HEK293 (cell line): ENCODE data around the gene FRYL.

Source experiments
- CTCF ChIA-PET: fragments of 350-600 bp; formaldehyde crosslinking; extraction: SDS; loops from one replicate; lab custom pipeline; 2021; ENCODE audit warnings: antibody characterized with exemption; lab: Yijun Ruan, JAX
- POLR2A ChIA-PET: fragments of 300-600 bp; formaldehyde crosslinking; extraction: SDS; loops from one replicate; lab custom pipeline; 2020; ENCODE audit warnings: antibody characterized with exemption, inconsistent platforms; lab: Yijun Ruan, JAX
- H3K27ac ChIP-seq: fragments of 200-500 bp; sonication (Bioruptor generic); 2 replicates; pipeline ENCODE4 v1.5.1; 2014; ENCODE audit warnings: low read depth, low read length, control low read depth, inconsistent platforms; ENCODE audit errors: extremely low read depth
- H3K36me3 ChIP-seq, 2 experiments: fragments of 200-500 bp in 1 of 2; sonication (Bioruptor generic) in 1 of 2; 1 replicate in 1 of 2; 2 replicates in 1 of 2; pipeline ENCODE4 v1.5.1; 2014 to 2017; ENCODE audit warnings: inconsistent platforms in 2 of 2, low read length in 2 of 2; ENCODE audit not compliant: control insufficient read depth in 2 of 2, insufficient read depth in 1 of 2
- H3K4me1 ChIP-seq: fragments of 200-500 bp; sonication (Bioruptor generic); 2 replicates; pipeline ENCODE4 v1.5.1; 2014; ENCODE audit warnings: mild to moderate bottlenecking, low read length, inconsistent platforms; ENCODE audit not compliant: control insufficient read depth, insufficient read depth
- H3K4me3 ChIP-seq: 2 replicates; pipeline ENCODE4 v1.5.1; 2011; ENCODE audit warnings: low read depth, mild to moderate bottlenecking, control low read depth, low read length, moderate library complexity
- H3K9me3 ChIP-seq: fragments of 200-500 bp; sonication (Bioruptor generic); 2 replicates; pipeline ENCODE4 v1.5.1; 2014; ENCODE audit warnings: low read depth, low read length, inconsistent platforms; ENCODE audit not compliant: control insufficient read depth, insufficient read depth
- HOXC10 ChIP-seq: sonication (generic); formaldehyde crosslinking; IDR thresholded peaks from 2 replicates; pipeline ENCODE4 v1.8.1; 2023; ENCODE audit warnings: mild to moderate bottlenecking, missing genetic modification reagents
- KLF8 ChIP-seq: fragments of 450-650 bp; formaldehyde crosslinking; IDR thresholded peaks from 2 replicates; pipeline ENCODE4 v1.5.1; 2016; ENCODE audit warnings: missing biosample characterization, missing genetic modification characterization
- TCF7L2 ChIP-seq: IDR thresholded peaks from 2 replicates; pipeline ENCODE4 v1.6.1; 2011; ENCODE audit warnings: low read depth, mild to moderate bottlenecking, inconsistent platforms, low read length, moderate library complexity, borderline replicate concordance
- YY2 ChIP-seq: fragments of 450-650 bp; formaldehyde crosslinking; IDR thresholded peaks from 2 replicates; pipeline ENCODE4 v1.5.1; 2016; ENCODE audit warnings: missing biosample characterization, missing genetic modification characterization
- ZBTB10 ChIP-seq: fragments of 450-650 bp; formaldehyde crosslinking; IDR thresholded peaks from 2 replicates; pipeline ENCODE4 v1.5.1; 2016; ENCODE audit warnings: missing biosample characterization, missing genetic modification characterization
- ZBTB21 ChIP-seq: fragments of 450-650 bp; formaldehyde crosslinking; IDR thresholded peaks from 2 replicates; pipeline ENCODE4 v1.5.1; 2017; ENCODE audit warnings: missing biosample characterization, missing genetic modification characterization
- ZNF157 ChIP-seq: fragments of 450-650 bp; formaldehyde crosslinking; IDR thresholded peaks from 2 replicates; pipeline ENCODE4 v1.5.1; 2016; ENCODE audit warnings: missing biosample characterization, missing genetic modification characterization
- ZNF169 ChIP-seq: fragments of 450-650 bp; formaldehyde crosslinking; IDR thresholded peaks from 2 replicates; pipeline ENCODE4 v1.5.1; 2016; ENCODE audit warnings: missing biosample characterization, missing genetic modification characterization
- ZNF223 ChIP-seq: fragments of 450-650 bp; formaldehyde crosslinking; IDR thresholded peaks from 2 replicates; pipeline ENCODE4 v1.5.1; 2016; ENCODE audit warnings: missing biosample characterization, missing genetic modification characterization
- ZNF501 ChIP-seq: fragments of 450-650 bp; formaldehyde crosslinking; IDR thresholded peaks from 2 replicates; pipeline ENCODE4 v1.5.1; 2016; ENCODE audit warnings: missing biosample characterization, missing genetic modification characterization
- ZNF561 ChIP-seq: fragments of 450-650 bp; IDR thresholded peaks from 2 replicates; pipeline ENCODE4 v1.5.1; 2018; ENCODE audit warnings: missing biosample characterization, missing genetic modification characterization, borderline replicate concordance
- ZNF621 ChIP-seq: fragments of 450-650 bp; formaldehyde crosslinking; IDR thresholded peaks from 2 replicates; pipeline ENCODE4 v1.5.1; 2017; ENCODE audit warnings: missing biosample characterization, missing genetic modification characterization
- ZNF776 ChIP-seq: fragments of 450-650 bp; formaldehyde crosslinking; IDR thresholded peaks from 2 replicates; pipeline ENCODE4 v1.5.0; 2017; ENCODE audit warnings: missing biosample characterization, missing genetic modification characterization, borderline replicate concordance
- ZSCAN23 ChIP-seq: fragments of 450-650 bp; formaldehyde crosslinking; IDR thresholded peaks from 2 replicates; pipeline ENCODE4 v1.5.1; 2016; ENCODE audit warnings: missing biosample characterization, missing genetic modification characterization
- TF ChIP-seq, protein P1 (sequence below): fragments of 450-650 bp; formaldehyde crosslinking; IDR thresholded peaks from 2 replicates; pipeline ENCODE4 v1.5.1; 2016; ENCODE audit warnings: missing biosample characterization, missing genetic modification characterization
- TF ChIP-seq, protein P2 (sequence below): fragments of 450-650 bp; formaldehyde crosslinking; IDR thresholded peaks from 2 replicates; pipeline ENCODE4 v1.5.1; 2017; ENCODE audit warnings: missing biosample characterization, missing genetic modification characterization
- TF ChIP-seq, protein P3 (sequence below): fragments of 450-650 bp; formaldehyde crosslinking; IDR thresholded peaks from 2 replicates; pipeline ENCODE4 v1.5.1; 2016; ENCODE audit warnings: missing biosample characterization, missing genetic modification characterization

Gene FRYL

GRCh38 chr4:48804584-48805301, 24.7 kb upstream of the FRYL start:
- ChIA-PET CTCF (interaction anchor here (0.6 kb wide), 1 partner anchor 97 kb away, joined by 3 read pairs; no protein-coding TSS in a partner anchor), POLR2A (no interaction called here)
- Histone ChIP-seq H3K36me3 (no peaks in the 10 kb centered on the region), H3K4me1 (no peaks in the 10 kb centered on the region), H3K9me3 (no peaks in the 10 kb centered on the region), H3K4me3 (no peak overlapping the region), H3K27ac (no peak overlapping the region)
- TF ChIP-seq ZNF776 (tag by site-specific recombination) (no peak), ZSCAN23 (tag by site-specific recombination) (no peak), KLF8 (tag by site-specific recombination) (no peak), HOXC10 (CRISPR knock-in tag) (no peak), ZNF501 (tag by site-specific recombination) (no peak)
- TF ChIP-seq, protein P1, sequence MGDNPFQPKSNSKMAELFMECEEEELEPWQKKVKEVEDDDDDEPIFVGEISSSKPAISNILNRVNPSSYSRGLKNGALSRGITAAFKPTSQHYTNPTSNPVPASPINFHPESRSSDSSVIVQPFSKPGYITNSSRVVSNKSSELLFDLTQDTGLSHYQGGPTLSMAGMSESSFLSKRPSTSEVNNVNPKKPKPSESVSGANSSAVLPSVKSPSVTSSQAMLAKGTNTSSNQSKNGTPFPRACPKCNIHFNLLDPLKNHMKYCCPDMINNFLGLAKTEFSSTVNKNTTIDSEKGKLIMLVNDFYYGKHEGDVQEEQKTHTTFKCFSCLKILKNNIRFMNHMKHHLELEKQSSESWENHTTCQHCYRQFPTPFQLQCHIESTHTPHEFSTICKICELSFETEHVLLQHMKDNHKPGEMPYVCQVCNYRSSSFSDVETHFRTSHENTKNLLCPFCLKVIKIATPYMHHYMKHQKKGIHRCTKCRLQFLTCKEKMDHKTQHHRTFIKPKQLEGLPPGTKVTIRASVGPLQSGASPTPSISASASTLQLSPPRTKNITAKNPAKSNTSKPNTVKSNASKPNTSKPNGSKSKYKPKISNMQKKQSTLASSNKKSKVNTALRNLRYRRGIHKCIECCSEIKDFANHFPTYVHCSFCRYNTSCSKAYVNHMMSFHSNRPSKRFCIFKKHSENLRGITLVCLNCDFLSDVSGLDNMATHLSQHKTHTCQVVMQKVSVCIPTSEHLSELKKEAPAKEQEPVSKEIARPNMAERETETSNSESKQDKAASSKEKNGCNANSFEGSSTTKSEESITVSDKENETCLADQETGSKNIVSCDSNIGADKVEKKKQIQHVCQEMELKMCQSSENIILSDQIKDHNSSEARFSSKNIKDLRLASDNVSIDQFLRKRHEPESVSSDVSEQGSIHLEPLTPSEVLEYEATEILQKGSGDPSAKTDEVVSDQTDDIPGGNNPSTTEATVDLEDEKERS (tag by site-specific recombination): no peak

GRCh38 chr4:48801016-48801715, 21.1 kb upstream of the FRYL start:
- no peaks in the 10 kb centered on the region for H3K4me1 ChIP-seq
- ChIA-PET CTCF (no interaction called here), POLR2A (no interaction called here)
- H3K27ac ChIP-seq: no peak overlapping the region
- H3K4me3 ChIP-seq: no peak overlapping the region
- no peaks in the 10 kb centered on the region for H3K9me3 ChIP-seq
- H3K36me3 ChIP-seq: no peaks in the 10 kb centered on the region
- no peak for TF ChIP-seq YY2
- TF ChIP-seq ZNF621 (tag by site-specific recombination): no peak
- no peak for TF ChIP-seq ZNF223 (tag by site-specific recombination)
- no peak for TF ChIP-seq ZNF157 (tag by site-specific recombination)
- no peak for TF ChIP-seq ZBTB10 (tag by site-specific recombination)
- TF ChIP-seq, protein P2, sequence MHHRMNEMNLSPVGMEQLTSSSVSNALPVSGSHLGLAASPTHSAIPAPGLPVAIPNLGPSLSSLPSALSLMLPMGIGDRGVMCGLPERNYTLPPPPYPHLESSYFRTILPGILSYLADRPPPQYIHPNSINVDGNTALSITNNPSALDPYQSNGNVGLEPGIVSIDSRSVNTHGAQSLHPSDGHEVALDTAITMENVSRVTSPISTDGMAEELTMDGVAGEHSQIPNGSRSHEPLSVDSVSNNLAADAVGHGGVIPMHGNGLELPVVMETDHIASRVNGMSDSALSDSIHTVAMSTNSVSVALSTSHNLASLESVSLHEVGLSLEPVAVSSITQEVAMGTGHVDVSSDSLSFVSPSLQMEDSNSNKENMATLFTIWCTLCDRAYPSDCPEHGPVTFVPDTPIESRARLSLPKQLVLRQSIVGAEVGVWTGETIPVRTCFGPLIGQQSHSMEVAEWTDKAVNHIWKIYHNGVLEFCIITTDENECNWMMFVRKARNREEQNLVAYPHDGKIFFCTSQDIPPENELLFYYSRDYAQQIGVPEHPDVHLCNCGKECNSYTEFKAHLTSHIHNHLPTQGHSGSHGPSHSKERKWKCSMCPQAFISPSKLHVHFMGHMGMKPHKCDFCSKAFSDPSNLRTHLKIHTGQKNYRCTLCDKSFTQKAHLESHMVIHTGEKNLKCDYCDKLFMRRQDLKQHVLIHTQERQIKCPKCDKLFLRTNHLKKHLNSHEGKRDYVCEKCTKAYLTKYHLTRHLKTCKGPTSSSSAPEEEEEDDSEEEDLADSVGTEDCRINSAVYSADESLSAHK: no peak
- TF ChIP-seq, protein P3, sequence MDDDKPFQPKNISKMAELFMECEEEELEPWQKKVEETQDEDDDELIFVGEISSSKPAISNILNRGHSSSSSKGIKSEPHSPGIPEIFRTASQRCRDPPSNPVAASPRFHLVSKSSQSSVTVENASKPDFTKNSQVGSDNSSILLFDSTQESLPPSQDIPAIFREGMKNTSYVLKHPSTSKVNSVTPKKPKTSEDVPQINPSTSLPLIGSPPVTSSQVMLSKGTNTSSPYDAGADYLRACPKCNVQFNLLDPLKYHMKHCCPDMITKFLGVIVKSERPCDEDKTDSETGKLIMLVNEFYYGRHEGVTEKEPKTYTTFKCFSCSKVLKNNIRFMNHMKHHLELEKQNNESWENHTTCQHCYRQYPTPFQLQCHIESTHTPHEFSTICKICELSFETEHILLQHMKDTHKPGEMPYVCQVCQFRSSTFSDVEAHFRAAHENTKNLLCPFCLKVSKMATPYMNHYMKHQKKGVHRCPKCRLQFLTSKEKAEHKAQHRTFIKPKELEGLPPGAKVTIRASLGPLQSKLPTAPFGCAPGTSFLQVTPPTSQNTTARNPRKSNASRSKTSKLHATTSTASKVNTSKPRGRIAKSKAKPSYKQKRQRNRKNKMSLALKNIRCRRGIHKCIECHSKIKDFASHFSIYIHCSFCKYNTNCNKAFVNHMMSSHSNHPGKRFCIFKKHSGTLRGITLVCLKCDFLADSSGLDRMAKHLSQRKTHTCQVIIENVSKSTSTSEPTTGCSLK (tag by site-specific recombination): no peak
- no peak for TF ChIP-seq TCF7L2
- TF ChIP-seq ZNF561 (tag by site-specific recombination): no peak
- no peak for TF ChIP-seq ZBTB21 (tag by site-specific recombination)
- TF ChIP-seq ZNF169 (tag by site-specific recombination): no peak
